ENCODE results near the gene FETUB.

The FETUB gene

GRCh38 chr3:186619787-186620212, 20.4 kb upstream of the FETUB start:
- no peaks in the 10 kb centered on the region for H3K9me3 ChIP-seq (ENCODE audit: control insufficient read depth, insufficient read depth, low read depth, low read length)
- no peaks in the 10 kb centered on the region for H3K36me3 ChIP-seq (ENCODE audit: control insufficient read depth in 2 of 2, insufficient read depth in 1 of 2, low read length in 2 of 2)
- H3K4me3 ChIP-seq (ENCODE audit: low read depth, low read length): no peak overlapping the region
- H3K4me1 ChIP-seq (ENCODE audit: control insufficient read depth, insufficient read depth, low read length): no peaks in the 10 kb centered on the region
- no peak for TF ChIP-seq ZSCAN30 (tag by site-specific recombination; IDR thresholded peaks at IDR 0.05)
- CTCF ChIA-PET: interaction anchor here (0.8 kb wide), 1 partner anchor 10 kb away, joined by 4 read pairs; no protein-coding TSS in a partner anchor
- H3K27ac ChIP-seq (ENCODE audit: extremely low read depth, low read depth, low read length): no peak overlapping the region
- POLR2A ChIA-PET: no interaction called here

GRCh38 chr3:186620213-186621092, 19.7 kb upstream of the FETUB start:
- POLR2A ChIA-PET: no interaction called here

GRCh38 chr3:186621894-186622650, 18.1 kb upstream of the FETUB start:
- Histone ChIP-seq H3K9me3 (ENCODE audit: control insufficient read depth, insufficient read depth, low read depth, low read length) (no peaks in the 10 kb centered on the region), H3K36me3 (ENCODE audit: control insufficient read depth in 2 of 2, insufficient read depth in 1 of 2, low read length in 2 of 2) (no peaks in the 10 kb centered on the region), H3K27ac (ENCODE audit: extremely low read depth, low read depth, low read length) (no peak overlapping the region), H3K4me1 (ENCODE audit: control insufficient read depth, insufficient read depth, low read length) (no peaks in the 10 kb centered on the region), H3K4me3 (ENCODE audit: low read depth, low read length) (no peak overlapping the region)
- ChIA-PET CTCF (interaction anchor here (0.6 to 2.9 kb wide), 2 partner anchors 8 to 522 kb away, joined by 3 to 17 read pairs; no protein-coding TSS in a partner anchor), POLR2A (no interaction called here)
- TF ChIP-seq ZNF174 (tag by site-specific recombination; IDR thresholded peaks at IDR 0.05): no peak

More at GRCh38 chr3:186620213-186621092, 19.7 kb upstream of the FETUB start:
- no peaks in the 10 kb centered on the region for H3K9me3 ChIP-seq (ENCODE audit: control insufficient read depth, insufficient read depth, low read depth, low read length)
- no peaks in the 10 kb centered on the region for H3K36me3 ChIP-seq (ENCODE audit: control insufficient read depth in 2 of 2, insufficient read depth in 1 of 2, low read length in 2 of 2)
- H3K4me3 ChIP-seq (ENCODE audit: low read depth, low read length): no peak overlapping the region
- no peak for TF ChIP-seq SCRT2 (tag by site-specific recombination; IDR thresholded peaks at IDR 0.05)
- H3K27ac ChIP-seq (ENCODE audit: extremely low read depth, low read depth, low read length): no peak overlapping the region
- H3K4me1 ChIP-seq (ENCODE audit: control insufficient read depth, insufficient read depth, low read length): no peaks in the 10 kb centered on the region
- CTCF ChIA-PET: interaction anchor here (0.6 to 0.8 kb wide), 2 partner anchors 9 to 637 kb away, joined by 4 read pairs; no protein-coding TSS in a partner anchor

DNA sequence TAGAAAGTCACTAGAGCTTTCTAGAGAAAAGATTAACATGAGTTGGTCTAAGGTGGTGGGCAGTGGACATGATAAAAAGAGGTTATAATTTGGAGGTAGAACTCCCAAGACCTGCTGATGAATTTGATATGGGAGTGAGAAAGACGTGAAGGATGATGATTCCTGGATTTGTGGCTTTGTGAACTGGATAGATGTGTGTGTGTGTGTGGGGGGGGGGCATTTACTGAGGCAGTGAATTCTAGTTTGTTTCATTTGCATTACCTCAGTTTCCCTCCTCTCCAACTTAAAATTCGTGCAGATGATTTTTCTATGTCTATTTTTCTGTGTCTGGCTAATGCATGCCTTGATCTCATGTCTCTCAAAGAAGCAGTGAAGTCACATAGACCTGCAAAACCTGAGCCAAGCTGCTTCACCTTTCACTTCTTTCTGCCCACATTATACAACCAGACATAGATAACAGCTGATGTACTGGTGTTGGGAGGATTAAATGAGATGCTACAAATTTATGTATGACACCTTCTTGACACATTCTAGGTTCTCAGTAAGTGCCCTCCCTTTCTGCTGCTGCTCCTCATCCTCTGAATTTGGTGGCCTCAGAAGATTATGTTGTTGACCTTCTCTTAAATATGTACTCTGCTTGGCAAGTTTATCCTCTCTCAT, 17.4 kb upstream of the FETUB start:
- Histone ChIP-seq H3K9me3 (ENCODE audit: control insufficient read depth, insufficient read depth, low read depth, low read length) (no peaks in the 10 kb centered on the region), H3K4me3 (ENCODE audit: low read depth, low read length) (no peak overlapping the region), H3K27ac (ENCODE audit: extremely low read depth, low read depth, low read length) (no peak overlapping the region), H3K36me3 (ENCODE audit: control insufficient read depth in 2 of 2, insufficient read depth in 1 of 2, low read length in 2 of 2) (no peaks in the 10 kb centered on the region), H3K4me1 (ENCODE audit: control insufficient read depth, insufficient read depth, low read length) (no peaks in the 10 kb centered on the region)
- POLR2A ChIA-PET: interaction anchor here (0.7 kb wide), 1 partner anchor 183 kb away, joined by 3 read pairs; no protein-coding TSS in a partner anchor
- TF ChIP-seq, protein P1, sequence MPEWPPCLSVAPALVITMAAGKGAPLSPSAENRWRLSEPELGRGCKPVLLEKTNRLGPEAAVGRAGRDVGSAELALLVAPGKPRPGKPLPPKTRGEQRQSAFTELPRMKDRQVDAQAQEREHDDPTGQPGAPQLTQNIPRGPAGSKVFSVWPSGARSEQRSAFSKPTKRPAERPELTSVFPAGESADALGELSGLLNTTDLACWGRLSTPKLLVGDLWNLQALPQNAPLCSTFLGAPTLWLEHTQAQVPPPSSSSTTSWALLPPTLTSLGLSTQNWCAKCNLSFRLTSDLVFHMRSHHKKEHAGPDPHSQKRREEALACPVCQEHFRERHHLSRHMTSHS (tag by site-specific recombination; IDR thresholded peaks at IDR 0.05): no peak
- peak; percentile 68; the same call in 1 of the 2 replicates for TF ChIP-seq ZNF664 (tag by site-specific recombination; IDR thresholded peaks at IDR 0.05)
- CTCF ChIA-PET: interaction anchor here (2.9 kb wide), 1 partner anchor 8 kb away, joined by 17 read pairs; no protein-coding TSS in a partner anchor

- Histone ChIP-seq H3K27ac (ENCODE audit: extremely low read depth, low read depth, low read length) (no peak overlapping the region), H3K4me1 (ENCODE audit: control insufficient read depth, insufficient read depth, low read length) (no peaks in the 10 kb centered on the region), H3K9me3 (ENCODE audit: control insufficient read depth, insufficient read depth, low read depth, low read length) (no peaks in the 10 kb centered on the region), H3K36me3 (ENCODE audit: control insufficient read depth in 2 of 2, insufficient read depth in 1 of 2, low read length in 2 of 2) (no peaks in the 10 kb centered on the region), H3K4me3 (ENCODE audit: low read depth, low read length) (no peak overlapping the region)
- TF ChIP-seq ZNF555 (tag by site-specific recombination; conservative IDR thresholded peaks at IDR 0.05): no peak
- no peak for TF ChIP-seq PRDM6 (tag by site-specific recombination; IDR thresholded peaks at IDR 0.05)
- no peak for TF ChIP-seq EGR2 (tag by site-specific recombination; IDR thresholded peaks at IDR 0.05; ENCODE audit: low read depth)
- TF ChIP-seq ZNF302 (tag by site-specific recombination; IDR thresholded peaks at IDR 0.05; ENCODE audit: low read depth): no peak
- TF ChIP-seq ZFP69B (tag by site-specific recombination; IDR thresholded peaks at IDR 0.05): no peak
- no peak for TF ChIP-seq ZNF791 (tag by site-specific recombination; IDR thresholded peaks at IDR 0.05)
- TF ChIP-seq, protein P2, sequence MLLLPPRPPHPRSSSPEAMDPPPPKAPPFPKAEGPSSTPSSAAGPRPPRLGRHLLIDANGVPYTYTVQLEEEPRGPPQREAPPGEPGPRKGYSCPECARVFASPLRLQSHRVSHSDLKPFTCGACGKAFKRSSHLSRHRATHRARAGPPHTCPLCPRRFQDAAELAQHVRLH (tag by site-specific recombination; IDR thresholded peaks at IDR 0.05): no peak
- TF ChIP-seq ZBTB21 (tag by site-specific recombination; IDR thresholded peaks at IDR 0.05): no peak
- TF ChIP-seq ZNF248 (tag by site-specific recombination; IDR thresholded peaks at IDR 0.05): no peak
- POLR2A ChIA-PET: no interaction called here
- CTCF ChIA-PET: interaction anchor here (2.9 kb wide), 2 partner anchors 7 to 10 kb away, joined by 12 to 17 read pairs; no protein-coding TSS in a partner anchor
These were observed 15.6 kb upstream of the FETUB start for GRCh38 chr3:186624598-186624997.
